Mesodermal cell (in vitro differentiated cells): Measurements from ENCODE around the gene GABBR2.

Source experiments
- H3K27ac ChIP-seq: 2 replicates; pipeline ENCODE4 v1.7.0; 2013; ENCODE audit warnings: mild to moderate bottlenecking, low read depth, low read length, moderate library complexity; ENCODE audit not compliant: severe bottlenecking
- H3K36me3 ChIP-seq: 2 replicates; pipeline ENCODE4 v1.7.1; 2013; ENCODE audit warnings: mild to moderate bottlenecking, low read length, moderate library complexity; ENCODE audit not compliant: control insufficient read depth, insufficient read depth
- H3K4me1 ChIP-seq: one replicate; pipeline ENCODE4 v1.7.1; 2013; ENCODE audit warnings: mild to moderate bottlenecking, low read length; ENCODE audit not compliant: insufficient read depth, control insufficient read depth, poor library complexity, severe bottlenecking
- H3K4me3 ChIP-seq: 2 replicates; pipeline ENCODE4 v1.7.0; 2013; ENCODE audit warnings: low read length, control low read depth, mild to moderate bottlenecking; ENCODE audit not compliant: insufficient read depth, poor library complexity, severe bottlenecking; ENCODE audit errors: extremely low read depth
- H3K9me3 ChIP-seq: 2 replicates; pipeline ENCODE4 v1.7.1; 2013; ENCODE audit warnings: mild to moderate bottlenecking, low read length, moderate library complexity; ENCODE audit not compliant: control insufficient read depth
- WGBS, 2 experiments: methylation state at CpG; one replicate each; pipeline ENCODE4 v1.1.5; 2013; ENCODE audit warnings: missing lambda C conversion rate in 2 of 2; ENCODE audit not compliant: insufficient coverage in 2 of 2; 5-methylcytosine and 5-hydroxymethylcytosine counted together

Gene GABBR2

DNA sequence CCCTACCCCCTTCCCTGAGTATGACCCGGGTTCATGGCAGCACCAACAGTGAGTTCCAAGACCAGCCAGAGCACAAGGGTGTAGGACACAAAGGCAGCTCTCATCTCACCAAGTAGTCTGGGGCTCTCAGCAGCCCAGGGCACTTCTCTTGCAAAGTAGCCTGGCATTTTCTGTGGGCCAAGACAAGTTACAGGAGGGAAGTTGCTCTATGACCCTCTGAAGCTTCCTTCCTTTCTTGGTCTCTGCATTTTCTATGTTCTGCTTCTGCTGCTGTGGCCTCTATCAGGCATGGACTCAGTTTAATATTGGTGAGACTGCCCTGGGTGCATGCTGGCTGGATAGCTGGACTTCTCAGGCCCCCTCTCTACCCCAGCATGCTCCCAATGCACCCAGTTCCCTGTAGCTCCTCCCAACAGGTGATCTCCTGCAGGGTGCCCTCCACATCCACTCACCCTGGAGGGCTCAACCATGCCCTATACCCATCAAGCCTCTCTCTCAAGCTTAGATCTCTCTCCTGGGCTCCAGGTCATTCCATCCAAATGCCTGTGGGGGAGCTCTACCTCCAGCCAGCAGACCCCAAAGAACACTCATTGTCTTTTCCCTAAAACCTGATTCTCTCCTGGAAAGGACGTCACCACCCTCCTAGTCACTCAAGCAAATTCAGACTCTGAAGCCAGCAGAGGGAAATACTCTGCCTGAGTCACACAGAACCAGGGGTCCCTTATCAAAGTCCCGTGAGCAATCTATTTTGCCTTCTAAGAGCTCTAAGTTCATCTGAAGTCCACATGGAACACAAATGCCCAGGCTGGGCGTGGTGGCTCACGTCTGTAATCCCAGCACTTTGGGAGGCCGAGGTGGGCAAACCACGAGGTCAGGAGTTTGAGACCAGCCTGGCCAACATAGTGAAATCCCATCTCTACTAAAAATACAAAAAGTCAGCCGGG lies 467.1 kb downstream of the GABBR2 start:
- no peak overlapping the region for H3K27ac ChIP-seq

GRCh38 chr9:98240475-98240874 lies 468.3 kb downstream of the GABBR2 start:
- no peaks in the 10 kb centered on the region for H3K36me3 ChIP-seq
- 78 to 100% methylated on average over 3 of the region's 3 CpGs for WGBS, 2 experiments
- H3K9me3 ChIP-seq, result no peaks in the 10 kb centered on the region
- H3K27ac ChIP-seq, result no peak overlapping the region
- no peak overlapping the region for H3K4me3 ChIP-seq
- no peaks in the 10 kb centered on the region for H3K4me1 ChIP-seq

More for the DNA sequence above, 467.1 kb downstream of the GABBR2 start:
- WGBS, 2 experiments, result 74 to 79% methylated on average over 6 to 7 of the region's 8 CpGs
- Histone ChIP-seq H3K4me1 (no peaks in the 10 kb centered on the region), H3K36me3 (no peaks in the 10 kb centered on the region), H3K4me3 (no peak overlapping the region), H3K9me3 (no peaks in the 10 kb centered on the region)
